ENCODE data around the gene TECPR2. TPM values are rescaled to one million over a fixed set of nuclear protein-coding genes. Genes with fewer than 3 reads are reported as not detected.
A peak's percentile ranks its signal among the peaks of the same experiment; 100 is the strongest.

The TECPR2 gene
- total and polyA plus RNA-seq, 2 donors from 2014 or later = 6.0 to 30.2 TPM

DNA sequence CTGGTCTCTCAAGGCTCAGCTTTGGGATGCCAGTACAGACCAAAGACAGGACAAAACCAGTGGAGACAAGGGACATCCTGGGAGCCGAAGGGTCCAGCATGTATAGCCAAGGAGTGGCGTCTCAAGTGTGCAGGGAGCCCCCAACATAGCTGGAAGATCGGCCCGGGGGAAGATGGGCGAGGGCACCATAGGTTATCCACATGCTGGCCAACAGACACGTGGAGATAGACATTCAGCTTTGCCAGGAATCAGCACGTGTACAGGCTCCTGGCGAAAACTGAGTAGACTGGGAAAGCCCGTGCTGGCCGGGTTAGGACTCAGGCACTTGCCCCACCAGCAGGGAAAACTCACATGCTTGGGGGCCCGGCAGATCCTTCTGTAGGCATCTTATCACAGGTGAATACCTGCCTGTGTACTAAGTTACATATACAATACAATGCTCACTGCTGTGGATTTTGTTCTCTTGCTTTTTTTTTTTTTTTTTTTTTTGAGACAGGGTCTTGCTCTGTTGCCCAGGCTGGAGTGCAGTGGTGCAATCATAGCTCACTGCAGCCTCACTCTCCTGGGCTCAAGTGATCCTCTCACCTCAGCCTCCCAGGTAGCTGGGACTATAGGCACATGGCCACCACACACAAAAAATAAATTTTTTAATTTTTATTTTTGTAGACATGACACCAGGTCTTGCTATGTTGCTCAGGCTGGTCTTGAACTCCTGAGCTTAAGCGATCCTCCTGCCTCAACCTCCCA is 152.4 kb downstream of the TECPR2 start:
- no peak overlapping the region for H3K4me3 ChIP-seq (ENCODE audit: low read length in 3 of 3)
- peak in 2 of 5 donors; percentile 39 to 55 for DNase-seq
- no peaks in the 10 kb centered on the region for H3K27me3 ChIP-seq (ENCODE audit: control insufficient read depth, insufficient read depth, low read length)
- H3K27ac ChIP-seq (ENCODE audit: low read depth in 2 of 2, low read length in 2 of 2) = no peak overlapping the region
- H3K36me3 ChIP-seq (ENCODE audit: control insufficient read depth in 2 of 3, insufficient read depth in 3 of 3, low read length in 3 of 3) = no peaks in the 10 kb centered on the region
- no peaks in the 10 kb centered on the region for H3K9me3 ChIP-seq (ENCODE audit: control insufficient read depth in 2 of 3, insufficient read depth in 1 of 3, low read length in 3 of 3)
- peaks cover 0 to 12% (median 0%) of the 10 kb centered on the region in 3 donors for H3K4me1 ChIP-seq (ENCODE audit: control insufficient read depth in 2 of 3, insufficient read depth in 2 of 3, low read depth in 1 of 3, low read length in 3 of 3)
- intact Hi-C loops (cut with DNase I) = loop anchor here (5.0 kb wide), 1 partner anchor 73 kb away; no protein-coding TSS in a partner anchor
- no peak for FAIRE-seq
- TF ChIP-seq, protein P1, sequence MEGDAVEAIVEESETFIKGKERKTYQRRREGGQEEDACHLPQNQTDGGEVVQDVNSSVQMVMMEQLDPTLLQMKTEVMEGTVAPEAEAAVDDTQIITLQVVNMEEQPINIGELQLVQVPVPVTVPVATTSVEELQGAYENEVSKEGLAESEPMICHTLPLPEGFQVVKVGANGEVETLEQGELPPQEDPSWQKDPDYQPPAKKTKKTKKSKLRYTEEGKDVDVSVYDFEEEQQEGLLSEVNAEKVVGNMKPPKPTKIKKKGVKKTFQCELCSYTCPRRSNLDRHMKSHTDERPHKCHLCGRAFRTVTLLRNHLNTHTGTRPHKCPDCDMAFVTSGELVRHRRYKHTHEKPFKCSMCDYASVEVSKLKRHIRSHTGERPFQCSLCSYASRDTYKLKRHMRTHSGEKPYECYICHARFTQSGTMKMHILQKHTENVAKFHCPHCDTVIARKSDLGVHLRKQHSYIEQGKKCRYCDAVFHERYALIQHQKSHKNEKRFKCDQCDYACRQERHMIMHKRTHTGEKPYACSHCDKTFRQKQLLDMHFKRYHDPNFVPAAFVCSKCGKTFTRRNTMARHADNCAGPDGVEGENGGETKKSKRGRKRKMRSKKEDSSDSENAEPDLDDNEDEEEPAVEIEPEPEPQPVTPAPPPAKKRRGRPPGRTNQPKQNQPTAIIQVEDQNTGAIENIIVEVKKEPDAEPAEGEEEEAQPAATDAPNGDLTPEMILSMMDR (IDR thresholded peaks at IDR 0.05; ENCODE audit: borderline replicate concordance, extremely low read depth, insufficient read depth) = no peak
- no peak overlapping the region for H3K9ac ChIP-seq (ENCODE audit: low read length in 3 of 3)

DNA sequence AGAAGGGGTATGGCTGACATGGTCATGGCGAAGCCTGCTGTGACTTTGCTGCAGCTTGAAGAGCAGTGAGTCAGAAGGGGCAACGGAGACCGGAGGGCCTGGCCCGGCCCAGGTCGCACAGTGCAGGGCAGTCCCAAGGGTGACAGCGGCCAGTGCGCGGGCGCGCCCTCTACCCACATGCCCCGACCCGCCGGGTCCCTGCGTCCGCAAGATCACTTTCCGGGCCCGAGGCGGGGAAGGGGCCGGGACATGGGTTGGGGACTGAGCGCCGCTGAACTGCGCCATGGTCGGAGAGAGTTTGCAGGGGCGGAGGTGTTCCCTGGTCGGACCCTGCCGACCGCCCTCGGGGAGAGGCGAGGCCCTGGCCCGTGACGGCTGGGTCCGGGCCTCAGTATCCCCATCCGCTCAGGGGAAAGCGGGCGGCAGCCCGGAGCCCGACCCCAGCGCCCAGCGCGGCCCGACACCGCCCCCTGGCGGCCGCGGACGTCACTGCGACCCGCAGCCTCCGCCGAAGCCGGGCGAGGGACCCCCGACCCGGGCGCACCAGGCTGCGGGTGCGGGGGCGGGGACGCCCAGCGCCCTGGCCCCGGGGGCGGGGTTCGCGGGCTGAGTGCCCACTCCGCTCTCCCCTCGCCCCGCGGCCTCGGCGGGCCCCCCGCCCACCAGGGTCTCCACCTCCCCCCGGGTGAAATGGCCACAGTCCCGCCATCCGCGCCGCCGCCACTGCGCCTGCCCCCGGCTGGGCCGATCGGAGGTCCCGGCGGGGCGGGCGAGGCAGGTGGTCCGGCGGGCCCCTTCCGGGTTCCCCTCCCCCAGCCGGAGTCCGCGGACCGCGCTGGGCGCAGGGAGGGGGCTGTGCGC is 154.0 kb downstream of the TECPR2 start:
- TF ChIP-seq, protein P1 (IDR thresholded peaks at IDR 0.05; ENCODE audit: borderline replicate concordance, extremely low read depth, insufficient read depth) = peak; percentile 91
- Histone ChIP-seq H3K4me3 (ENCODE audit: low read length in 3 of 3) (peak overlapping the region; percentile 36 to 62 (median 50)), H3K27me3 (ENCODE audit: control insufficient read depth, insufficient read depth, low read length) (no peaks in the 10 kb centered on the region), H3K9me3 (ENCODE audit: control insufficient read depth in 2 of 3, insufficient read depth in 1 of 3, low read length in 3 of 3) (no peaks in the 10 kb centered on the region), H3K9ac (ENCODE audit: low read length in 3 of 3) (peak overlapping the region in 2 of 3 donors; percentile 40 to 65), H3K36me3 (ENCODE audit: control insufficient read depth in 2 of 3, insufficient read depth in 3 of 3, low read length in 3 of 3) (no peaks in the 10 kb centered on the region), H3K4me1 (ENCODE audit: control insufficient read depth in 2 of 3, insufficient read depth in 2 of 3, low read depth in 1 of 3, low read length in 3 of 3) (peaks cover 0 to 3% (median 0%) of the 10 kb centered on the region in 3 donors), H3K27ac (ENCODE audit: low read depth in 2 of 2, low read length in 2 of 2) (no peak overlapping the region)
- FAIRE-seq (no peak), DNase-seq (peak; percentile 55 to 82 (median 65))
- intact Hi-C loops (cut with DNase I) = no loop called here

DNA sequence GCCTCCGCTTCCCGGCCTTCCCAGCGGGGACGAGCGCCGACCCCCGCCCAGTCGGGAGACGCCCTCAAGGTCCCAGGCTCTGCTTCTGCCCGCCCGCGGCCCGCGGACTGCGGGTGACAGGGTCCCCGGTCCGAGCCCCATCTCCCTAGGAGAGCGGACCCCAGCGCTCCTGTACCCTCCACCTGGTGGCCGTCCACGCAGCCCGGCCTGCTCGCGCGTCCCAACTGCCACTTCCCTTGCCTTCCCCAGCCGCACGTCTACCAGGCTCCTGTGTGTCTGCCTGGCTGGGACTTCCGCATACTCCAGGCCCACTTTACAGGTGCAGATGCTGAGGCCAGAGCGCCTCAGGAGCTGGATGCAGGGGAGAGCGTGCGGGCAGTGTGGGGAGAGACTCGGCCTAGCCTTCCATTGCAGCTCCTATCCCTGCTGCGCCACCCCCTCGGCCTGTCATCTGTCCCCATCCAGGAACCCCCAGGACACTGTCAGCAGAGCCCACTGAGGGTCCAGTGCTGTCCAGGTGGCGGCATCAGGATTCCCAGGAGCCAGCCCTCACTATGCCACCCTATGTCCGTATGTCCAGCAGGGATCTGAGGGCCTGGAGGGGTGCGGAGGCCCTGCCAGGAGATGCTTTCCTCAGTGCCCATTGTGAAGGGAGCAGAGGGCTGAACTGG is 154.8 kb downstream of the TECPR2 start:
- no peak for FAIRE-seq
- no peaks in the 10 kb centered on the region for H3K27me3 ChIP-seq (ENCODE audit: control insufficient read depth, insufficient read depth, low read length)
- peak overlapping the region in 1 of 3 donors; percentile 49 for H3K4me3 ChIP-seq (ENCODE audit: low read length in 3 of 3)
- H3K9ac ChIP-seq (ENCODE audit: low read length in 3 of 3) = peak overlapping the region in 2 of 3 donors; percentile 40 to 65
- no peak overlapping the region for H3K27ac ChIP-seq (ENCODE audit: low read depth in 2 of 2, low read length in 2 of 2)
- intact Hi-C loops (cut with DNase I) = no loop called here
- TF ChIP-seq, protein P1 (IDR thresholded peaks at IDR 0.05; ENCODE audit: borderline replicate concordance, extremely low read depth, insufficient read depth) = no peak
- no peaks in the 10 kb centered on the region for H3K9me3 ChIP-seq (ENCODE audit: control insufficient read depth in 2 of 3, insufficient read depth in 1 of 3, low read length in 3 of 3)
- DNase-seq = peak in 3 of 5 donors; percentile 28 to 82 (median 77)
- H3K36me3 ChIP-seq (ENCODE audit: control insufficient read depth in 2 of 3, insufficient read depth in 3 of 3, low read length in 3 of 3) = no peaks in the 10 kb centered on the region
- H3K4me1 ChIP-seq (ENCODE audit: control insufficient read depth in 2 of 3, insufficient read depth in 2 of 3, low read depth in 1 of 3, low read length in 3 of 3) = peaks cover 0 to 3% (median 0%) of the 10 kb centered on the region in 3 donors
